Measurements from ENCODE around the gene RPGRIP1L. TPM values are rescaled to one million over a fixed set of nuclear protein-coding genes. Genes with fewer than 3 reads are reported as not detected.

RPGRIP1L gene
- total RNA-seq, 1 experiment from 2014 or later, result 16.1 TPM

DNA sequence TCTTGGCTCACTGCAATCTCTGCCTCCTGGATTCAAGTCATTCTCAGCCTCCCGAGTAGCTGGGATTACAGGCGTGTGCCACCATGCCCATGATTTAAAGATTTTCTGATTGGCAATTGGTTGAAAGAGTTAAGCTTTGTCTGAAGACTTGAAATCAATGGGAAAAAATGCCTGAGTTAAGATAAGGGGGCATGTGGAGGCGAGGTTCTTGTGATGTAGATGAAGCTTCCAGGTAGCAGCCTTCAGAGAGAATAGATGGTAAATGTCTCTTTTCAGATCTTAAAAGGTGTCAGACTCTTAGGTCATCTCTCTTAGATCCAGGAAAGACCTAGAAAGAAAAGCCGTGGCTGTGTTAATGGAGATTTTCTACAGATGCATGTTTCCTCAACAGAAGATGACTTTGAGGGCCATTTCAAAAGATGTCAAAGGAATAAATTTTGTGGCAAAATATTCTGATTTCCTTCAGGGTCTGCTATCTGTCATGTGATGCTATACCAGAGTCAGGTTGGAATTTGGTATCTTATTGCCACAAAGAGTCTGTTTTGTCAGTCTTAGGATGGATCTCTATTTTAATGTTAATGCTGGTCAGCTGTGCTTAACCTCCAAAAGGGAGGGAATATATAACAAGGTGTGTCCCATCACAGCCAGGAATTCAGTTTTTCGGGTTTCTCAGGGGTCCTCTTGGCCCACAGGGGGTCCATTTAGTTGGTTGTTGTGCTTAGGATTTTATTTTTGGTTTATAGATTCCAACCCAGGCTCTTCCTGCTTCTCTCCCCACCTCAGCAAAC, 142.4 kb downstream of the RPGRIP1L start:
- no peaks in the 10 kb centered on the region for H3K4me1 ChIP-seq
- H3K36me3 ChIP-seq (ENCODE audit: control insufficient read depth, insufficient read depth, low read length), result no peaks in the 10 kb centered on the region
- TF ChIP-seq CTCF (IDR thresholded peaks at IDR 0.05; ENCODE audit: insufficient read depth in 1 of 2, low read depth in 1 of 2, low read length in 1 of 2, severe bottlenecking in 1 of 2, unreplicated experiment in 1 of 2), result no peak
- no peaks in the 10 kb centered on the region for H3K9me3 Mint-ChIP-seq (ENCODE audit: unreplicated experiment)
- no peak overlapping the region for H3K4me3 ChIP-seq (ENCODE audit: low read depth, low read length)
- no peaks in the 10 kb centered on the region for H3K36me3 Mint-ChIP-seq (ENCODE audit: insufficient read depth, unreplicated experiment)
- intact Hi-C loops (cut with micrococcal nuclease; ENCODE audit: unreplicated experiment), result no loop called here
- peaks cover 6% of the 10 kb centered on the region for H3K4me1 Mint-ChIP-seq (ENCODE audit: low read depth, unreplicated experiment)
- H3K9me3 ChIP-seq, result no peaks in the 10 kb centered on the region
- no TSS peak for BruUV-seq (replicated peaks)
- H3K27me3 ChIP-seq (replicated peaks; ENCODE audit: control insufficient read depth, insufficient read depth, low read length), result no peaks in the 10 kb centered on the region
- H3K27ac Mint-ChIP-seq (ENCODE audit: unreplicated experiment), result no peak overlapping the region
- no peak for DNase-seq
- no peak overlapping the region for H3K4me3 Mint-ChIP-seq (ENCODE audit: unreplicated experiment)
- ChIA-PET CTCF (no interaction called here), POLR2A (no interaction called here)
- no peaks in the 10 kb centered on the region for H3K27me3 Mint-ChIP-seq (ENCODE audit: insufficient read depth, unreplicated experiment)

- no TSS peak for BruUV-seq (replicated peaks)
- Mint-ChIP-seq H3K9me3 (ENCODE audit: unreplicated experiment) (no peaks in the 10 kb centered on the region), H3K36me3 (ENCODE audit: insufficient read depth, unreplicated experiment) (no peaks in the 10 kb centered on the region), H3K4me1 (ENCODE audit: low read depth, unreplicated experiment) (peaks cover 6% of the 10 kb centered on the region), H3K27ac (ENCODE audit: unreplicated experiment) (peak overlapping the region; percentile 29), H3K27me3 (ENCODE audit: insufficient read depth, unreplicated experiment) (no peaks in the 10 kb centered on the region), H3K4me3 (ENCODE audit: unreplicated experiment) (no peak overlapping the region)
- no peak for DNase-seq
- no peaks in the 10 kb centered on the region for H3K27me3 ChIP-seq (replicated peaks; ENCODE audit: control insufficient read depth, insufficient read depth, low read length)
- no peaks in the 10 kb centered on the region for H3K36me3 ChIP-seq (ENCODE audit: control insufficient read depth, insufficient read depth, low read length)
- ChIA-PET CTCF (interaction anchor here (0.9 kb wide), 1 partner anchor 10 kb away, joined by 3 read pairs; no protein-coding TSS in a partner anchor), POLR2A (no interaction called here)
- intact Hi-C loops (cut with micrococcal nuclease; ENCODE audit: unreplicated experiment), result loop anchor here (10.0 kb wide), 2 partner anchors 615 to 725 kb away; partner anchors contain the start of gene IRX3
- no peak for TF ChIP-seq CTCF (IDR thresholded peaks at IDR 0.05; ENCODE audit: insufficient read depth in 1 of 2, low read depth in 1 of 2, low read length in 1 of 2, severe bottlenecking in 1 of 2, unreplicated experiment in 1 of 2)
- H3K9me3 ChIP-seq, result no peaks in the 10 kb centered on the region
- no peaks in the 10 kb centered on the region for H3K4me1 ChIP-seq
- no peak overlapping the region for H3K4me3 ChIP-seq (ENCODE audit: low read depth, low read length)
These were observed 144.2 kb downstream of the RPGRIP1L start for GRCh38 chr16:53559270-53559951.

DNA sequence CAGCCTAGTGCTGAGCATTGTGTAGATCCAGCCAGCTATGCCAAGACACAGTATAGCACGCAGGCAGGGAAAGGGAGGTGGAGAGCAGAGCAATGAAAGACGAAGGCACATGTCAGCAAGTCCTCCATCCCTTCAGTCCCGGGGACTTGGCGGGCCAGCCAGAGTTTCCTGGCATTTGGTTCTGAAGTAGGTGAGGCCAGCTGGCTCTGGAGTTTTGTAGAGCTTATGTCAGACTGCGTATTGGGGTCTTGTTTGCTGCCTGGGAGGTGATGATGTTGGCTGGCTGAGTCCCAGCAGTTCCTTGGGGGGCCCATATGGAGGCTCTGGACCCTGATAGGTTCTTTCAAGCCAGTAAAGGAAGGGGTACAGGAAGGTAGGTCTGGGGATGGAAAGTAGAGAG, 144.9 kb downstream of the RPGRIP1L start:
- no peak for DNase-seq
- intact Hi-C loops (cut with micrococcal nuclease; ENCODE audit: unreplicated experiment), result loop anchor here (10.0 kb wide), 2 partner anchors 616 to 726 kb away; partner anchors contain the start of gene IRX3
- CTCF ChIA-PET, result interaction anchor here (0.9 kb wide), 1 partner anchor 9 kb away, joined by 3 read pairs; no protein-coding TSS in a partner anchor

More for the DNA sequence above, 144.9 kb downstream of the RPGRIP1L start:
- Histone ChIP-seq H3K4me3 (ENCODE audit: low read depth, low read length) (no peak overlapping the region), H3K4me1 (no peaks in the 10 kb centered on the region), H3K36me3 (ENCODE audit: control insufficient read depth, insufficient read depth, low read length) (no peaks in the 10 kb centered on the region), H3K9me3 (no peaks in the 10 kb centered on the region), H3K27me3 (replicated peaks; ENCODE audit: control insufficient read depth, insufficient read depth, low read length) (no peaks in the 10 kb centered on the region)
- H3K36me3 Mint-ChIP-seq (ENCODE audit: insufficient read depth, unreplicated experiment), result no peaks in the 10 kb centered on the region
- POLR2A ChIA-PET, result no interaction called here
- no peaks in the 10 kb centered on the region for H3K9me3 Mint-ChIP-seq (ENCODE audit: unreplicated experiment)
- H3K4me3 Mint-ChIP-seq (ENCODE audit: unreplicated experiment), result no peak overlapping the region
- BruUV-seq (replicated peaks), result no TSS peak
- peaks cover 6% of the 10 kb centered on the region for H3K4me1 Mint-ChIP-seq (ENCODE audit: low read depth, unreplicated experiment)
- H3K27me3 Mint-ChIP-seq (ENCODE audit: insufficient read depth, unreplicated experiment), result no peaks in the 10 kb centered on the region
- H3K27ac Mint-ChIP-seq (ENCODE audit: unreplicated experiment), result peak overlapping the region; percentile 29
- TF ChIP-seq CTCF (IDR thresholded peaks at IDR 0.05; ENCODE audit: insufficient read depth in 1 of 2, low read depth in 1 of 2, low read length in 1 of 2, severe bottlenecking in 1 of 2, unreplicated experiment in 1 of 2), result no peak
